ENCODE results near the gene LHX2.

DNA sequence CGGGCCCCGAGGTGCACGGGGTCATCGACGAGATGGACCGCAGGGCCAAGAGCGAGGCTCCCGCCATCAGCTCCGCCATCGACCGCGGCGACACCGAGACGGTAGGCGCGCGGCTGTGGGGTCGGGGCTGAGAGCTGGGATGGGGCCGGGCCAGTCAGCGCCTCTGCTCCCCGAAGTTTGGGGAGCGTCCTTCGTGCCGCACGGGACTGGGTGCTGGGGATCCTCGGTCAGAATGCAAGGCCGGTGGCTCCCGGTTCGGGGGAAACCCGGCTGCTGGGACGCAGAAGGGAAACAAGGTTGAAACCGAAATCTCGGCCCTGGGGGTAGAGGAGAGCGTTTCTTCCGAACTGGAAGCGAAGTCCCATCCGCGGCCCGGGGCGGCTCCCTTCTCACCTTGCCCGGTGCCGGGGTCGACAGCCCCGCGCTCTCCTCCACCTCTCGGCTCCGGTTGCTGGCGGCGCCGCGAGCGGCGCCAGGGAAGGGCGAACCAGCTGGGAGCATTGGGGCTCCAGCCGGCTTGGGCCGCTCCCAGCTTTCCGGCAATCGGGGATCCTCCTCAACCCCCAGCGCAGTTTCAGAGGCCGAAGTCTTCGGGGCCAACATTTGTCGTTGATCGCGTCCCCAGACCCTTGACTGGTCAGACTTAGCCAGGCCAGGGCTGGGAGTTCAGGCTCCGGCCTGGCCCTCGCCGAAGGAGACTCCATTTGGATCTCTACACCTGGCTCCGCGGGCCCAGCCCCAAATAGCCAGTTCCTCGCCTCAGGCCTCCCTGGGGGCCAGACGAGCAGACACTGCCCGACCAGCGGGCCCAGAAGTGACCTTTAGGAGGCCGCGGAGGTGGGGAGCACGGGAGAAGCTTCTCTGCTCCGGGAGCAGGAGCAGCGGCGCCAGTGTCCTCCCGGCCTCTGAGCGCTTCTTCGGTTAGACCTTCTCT is 1.1 kb downstream of the LHX2 start:
- TF ChIP-seq SP1 (CRISPR knock-in tag; IDR thresholded peaks at IDR 0.05) (no peak), PTBP1 (IDR thresholded peaks at IDR 0.05; ENCODE audit: low read depth, low read length) (no peak), ZNF274 (IDR thresholded peaks at IDR 0.05; ENCODE audit: borderline replicate concordance, low read depth, low read length) (no peak), MYC (IDR thresholded peaks at IDR 0.05; ENCODE audit: low read depth, low read length) (no peak), MYC (CRISPR knock-in tag; IDR thresholded peaks at IDR 0.05; ENCODE audit: borderline replicate concordance, low read depth) (no peak), MXI1 (IDR thresholded peaks at IDR 0.05; ENCODE audit: low read depth, low read length) (no peak), ZNF121 (CRISPR knock-in tag; conservative IDR thresholded peaks at IDR 0.05) (no peak), POLR2A (conservative IDR thresholded peaks at IDR 0.05) (no peak)
- TF ChIP-seq, protein P1, sequence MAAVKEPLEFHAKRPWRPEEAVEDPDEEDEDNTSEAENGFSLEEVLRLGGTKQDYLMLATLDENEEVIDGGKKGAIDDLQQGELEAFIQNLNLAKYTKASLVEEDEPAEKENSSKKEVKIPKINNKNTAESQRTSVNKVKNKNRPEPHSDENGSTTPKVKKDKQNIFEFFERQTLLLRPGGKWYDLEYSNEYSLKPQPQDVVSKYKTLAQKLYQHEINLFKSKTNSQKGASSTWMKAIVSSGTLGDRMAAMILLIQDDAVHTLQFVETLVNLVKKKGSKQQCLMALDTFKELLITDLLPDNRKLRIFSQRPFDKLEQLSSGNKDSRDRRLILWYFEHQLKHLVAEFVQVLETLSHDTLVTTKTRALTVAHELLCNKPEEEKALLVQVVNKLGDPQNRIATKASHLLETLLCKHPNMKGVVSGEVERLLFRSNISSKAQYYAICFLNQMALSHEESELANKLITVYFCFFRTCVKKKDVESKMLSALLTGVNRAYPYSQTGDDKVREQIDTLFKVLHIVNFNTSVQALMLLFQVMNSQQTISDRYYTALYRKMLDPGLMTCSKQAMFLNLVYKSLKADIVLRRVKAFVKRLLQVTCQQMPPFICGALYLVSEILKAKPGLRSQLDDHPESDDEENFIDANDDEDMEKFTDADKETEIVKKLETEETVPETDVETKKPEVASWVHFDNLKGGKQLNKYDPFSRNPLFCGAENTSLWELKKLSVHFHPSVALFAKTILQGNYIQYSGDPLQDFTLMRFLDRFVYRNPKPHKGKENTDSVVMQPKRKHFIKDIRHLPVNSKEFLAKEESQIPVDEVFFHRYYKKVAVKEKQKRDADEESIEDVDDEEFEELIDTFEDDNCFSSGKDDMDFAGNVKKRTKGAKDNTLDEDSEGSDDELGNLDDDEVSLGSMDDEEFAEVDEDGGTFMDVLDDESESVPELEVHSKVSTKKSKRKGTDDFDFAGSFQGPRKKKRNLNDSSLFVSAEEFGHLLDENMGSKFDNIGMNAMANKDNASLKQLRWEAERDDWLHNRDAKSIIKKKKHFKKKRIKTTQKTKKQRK (IDR thresholded peaks at IDR 0.05; ENCODE audit: borderline replicate concordance, low read depth, low read length): no peak
- TF ChIP-seq, protein P2, sequence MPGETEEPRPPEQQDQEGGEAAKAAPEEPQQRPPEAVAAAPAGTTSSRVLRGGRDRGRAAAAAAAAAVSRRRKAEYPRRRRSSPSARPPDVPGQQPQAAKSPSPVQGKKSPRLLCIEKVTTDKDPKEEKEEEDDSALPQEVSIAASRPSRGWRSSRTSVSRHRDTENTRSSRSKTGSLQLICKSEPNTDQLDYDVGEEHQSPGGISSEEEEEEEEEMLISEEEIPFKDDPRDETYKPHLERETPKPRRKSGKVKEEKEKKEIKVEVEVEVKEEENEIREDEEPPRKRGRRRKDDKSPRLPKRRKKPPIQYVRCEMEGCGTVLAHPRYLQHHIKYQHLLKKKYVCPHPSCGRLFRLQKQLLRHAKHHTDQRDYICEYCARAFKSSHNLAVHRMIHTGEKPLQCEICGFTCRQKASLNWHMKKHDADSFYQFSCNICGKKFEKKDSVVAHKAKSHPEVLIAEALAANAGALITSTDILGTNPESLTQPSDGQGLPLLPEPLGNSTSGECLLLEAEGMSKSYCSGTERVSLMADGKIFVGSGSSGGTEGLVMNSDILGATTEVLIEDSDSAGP (CRISPR knock-in tag; IDR thresholded peaks at IDR 0.05): no peak
- TF ChIP-seq, protein P3, sequence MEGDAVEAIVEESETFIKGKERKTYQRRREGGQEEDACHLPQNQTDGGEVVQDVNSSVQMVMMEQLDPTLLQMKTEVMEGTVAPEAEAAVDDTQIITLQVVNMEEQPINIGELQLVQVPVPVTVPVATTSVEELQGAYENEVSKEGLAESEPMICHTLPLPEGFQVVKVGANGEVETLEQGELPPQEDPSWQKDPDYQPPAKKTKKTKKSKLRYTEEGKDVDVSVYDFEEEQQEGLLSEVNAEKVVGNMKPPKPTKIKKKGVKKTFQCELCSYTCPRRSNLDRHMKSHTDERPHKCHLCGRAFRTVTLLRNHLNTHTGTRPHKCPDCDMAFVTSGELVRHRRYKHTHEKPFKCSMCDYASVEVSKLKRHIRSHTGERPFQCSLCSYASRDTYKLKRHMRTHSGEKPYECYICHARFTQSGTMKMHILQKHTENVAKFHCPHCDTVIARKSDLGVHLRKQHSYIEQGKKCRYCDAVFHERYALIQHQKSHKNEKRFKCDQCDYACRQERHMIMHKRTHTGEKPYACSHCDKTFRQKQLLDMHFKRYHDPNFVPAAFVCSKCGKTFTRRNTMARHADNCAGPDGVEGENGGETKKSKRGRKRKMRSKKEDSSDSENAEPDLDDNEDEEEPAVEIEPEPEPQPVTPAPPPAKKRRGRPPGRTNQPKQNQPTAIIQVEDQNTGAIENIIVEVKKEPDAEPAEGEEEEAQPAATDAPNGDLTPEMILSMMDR (IDR thresholded peaks at IDR 0.05 in 2 of 3, conservative IDR thresholded peaks at IDR 0.05 in 1 of 3; ENCODE audit: insufficient read depth in 2 of 3, low read depth in 1 of 3, low read length in 3 of 3): no peak
